ENCODE measurements around the gene AATK. TPM values are rescaled to one million over a fixed set of nuclear protein-coding genes. Genes with fewer than 3 reads are reported as not detected.

The AATK gene
- total RNA-seq, 1 donor from 2014 or later: 10.1 TPM

GRCh38 chr17:81143717-81144422, 22.2 kb downstream of the AATK start:
- DNase-seq: no peak

- no peak for DNase-seq
These were observed 22.9 kb downstream of the AATK start for GRCh38 chr17:81143200-81143527.

- peak; percentile 40 for DNase-seq
These were observed 23.5 kb downstream of the AATK start for GRCh38 chr17:81142301-81143199.

- no peak for DNase-seq
These were observed 25.3 kb downstream of the AATK start for GRCh38 chr17:81140695-81141094.

GRCh38 chr17:81140018-81140417, 26.0 kb downstream of the AATK start:
- DNase-seq: no peak

GRCh38 chr17:81139428-81139827, 26.6 kb downstream of the AATK start:
- DNase-seq: no peak

- no peak for DNase-seq
These were observed 27.5 kb downstream of the AATK start for GRCh38 chr17:81138500-81138899.

GRCh38 chr17:81138083-81138482, 27.9 kb downstream of the AATK start:
- DNase-seq: no peak

- no peak for DNase-seq
These were observed 28.8 kb downstream of the AATK start for GRCh38 chr17:81137248-81137647.

- no peak for DNase-seq
These were observed 29.7 kb downstream of the AATK start for GRCh38 chr17:81136366-81136765.

- peak; percentile 51 for DNase-seq
These were observed 30.3 kb downstream of the AATK start for GRCh38 chr17:81135505-81136278.

- DNase-seq: no peak
These were observed 31.8 kb downstream of the AATK start for GRCh38 chr17:81134064-81134781.

- no peak for DNase-seq
These were observed 33.0 kb downstream of the AATK start for GRCh38 chr17:81132770-81133723.

GRCh38 chr17:81132197-81132540, 33.9 kb downstream of the AATK start:
- no peak for DNase-seq

- DNase-seq: no peak
These were observed 34.4 kb downstream of the AATK start for GRCh38 chr17:81131486-81132196.

GRCh38 chr17:81130385-81131361, 35.3 kb downstream of the AATK start:
- peak; percentile 51 for DNase-seq

- no peak for DNase-seq
These were observed 36.2 kb downstream of the AATK start for GRCh38 chr17:81129711-81130367.

GRCh38 chr17:81129289-81129688, 36.7 kb downstream of the AATK start:
- no peak for DNase-seq

GRCh38 chr17:81128774-81129173, 37.2 kb downstream of the AATK start:
- peak; percentile 89 for DNase-seq
